GM21825 (cell line): ENCODE measurements around the gene EFCAB6.

Experiments
- ATAC-seq: cut with Tn5 transposase; IDR thresholded peaks from one replicate; pipeline ENCODE4 v1.9.1; 2021; ENCODE audit warnings: mild to moderate bottlenecking, moderate library complexity; ENCODE audit not compliant: unreplicated experiment

Gene EFCAB6

GRCh38 chr22:43750751-43751150 is 61.4 kb downstream of the EFCAB6 start:
- no peak for ATAC-seq

- ATAC-seq, result no peak
These were observed 62.6 kb downstream of the EFCAB6 start for GRCh38 chr22:43749473-43749872.

- no peak for ATAC-seq
These were observed 64.2 kb downstream of the EFCAB6 start for GRCh38 chr22:43747877-43748276.

GRCh38 chr22:43747058-43747457 is 65.0 kb downstream of the EFCAB6 start:
- no peak for ATAC-seq

GRCh38 chr22:43745783-43746356 is 66.2 kb downstream of the EFCAB6 start:
- no peak for ATAC-seq

- no peak for ATAC-seq
These were observed 66.7 kb downstream of the EFCAB6 start for GRCh38 chr22:43745411-43745770.

GRCh38 chr22:43744700-43745410 is 67.2 kb downstream of the EFCAB6 start:
- ATAC-seq, result no peak

- ATAC-seq, result no peak
These were observed 68.0 kb downstream of the EFCAB6 start for GRCh38 chr22:43743929-43744643.

GRCh38 chr22:43743131-43743530 is 69.0 kb downstream of the EFCAB6 start:
- no peak for ATAC-seq

GRCh38 chr22:43742154-43742950 is 69.8 kb downstream of the EFCAB6 start:
- no peak for ATAC-seq

GRCh38 chr22:43740587-43741270 is 71.4 kb downstream of the EFCAB6 start:
- no peak for ATAC-seq

GRCh38 chr22:43739851-43740379 is 72.2 kb downstream of the EFCAB6 start:
- no peak for ATAC-seq

GRCh38 chr22:43737150-43737828 is 74.8 kb downstream of the EFCAB6 start:
- no peak for ATAC-seq

GRCh38 chr22:43736651-43737050 is 75.5 kb downstream of the EFCAB6 start:
- ATAC-seq, result no peak

GRCh38 chr22:43734370-43735150 is 77.5 kb downstream of the EFCAB6 start:
- ATAC-seq, result no peak

- ATAC-seq, result no peak
These were observed 79.0 kb downstream of the EFCAB6 start for GRCh38 chr22:43733138-43733537.

GRCh38 chr22:43731988-43732387 is 80.1 kb downstream of the EFCAB6 start:
- no peak for ATAC-seq

GRCh38 chr22:43726964-43727543 is 85.1 kb downstream of the EFCAB6 start:
- no peak for ATAC-seq

- no peak for ATAC-seq
These were observed 85.8 kb downstream of the EFCAB6 start for GRCh38 chr22:43726322-43726721.
